GM19468 (cell line): ENCODE measurements around the gene SLC16A4.

ENCODE experiments used
- ATAC-seq: cut with Tn5 transposase; IDR thresholded peaks from one replicate; pipeline ENCODE4 v1.9.1; 2021; ENCODE audit warnings: mild to moderate bottlenecking, moderate library complexity, moderate number of reproducible peaks; ENCODE audit not compliant: unreplicated experiment; ENCODE audit errors: extremely low read depth

SLC16A4 gene

DNA sequence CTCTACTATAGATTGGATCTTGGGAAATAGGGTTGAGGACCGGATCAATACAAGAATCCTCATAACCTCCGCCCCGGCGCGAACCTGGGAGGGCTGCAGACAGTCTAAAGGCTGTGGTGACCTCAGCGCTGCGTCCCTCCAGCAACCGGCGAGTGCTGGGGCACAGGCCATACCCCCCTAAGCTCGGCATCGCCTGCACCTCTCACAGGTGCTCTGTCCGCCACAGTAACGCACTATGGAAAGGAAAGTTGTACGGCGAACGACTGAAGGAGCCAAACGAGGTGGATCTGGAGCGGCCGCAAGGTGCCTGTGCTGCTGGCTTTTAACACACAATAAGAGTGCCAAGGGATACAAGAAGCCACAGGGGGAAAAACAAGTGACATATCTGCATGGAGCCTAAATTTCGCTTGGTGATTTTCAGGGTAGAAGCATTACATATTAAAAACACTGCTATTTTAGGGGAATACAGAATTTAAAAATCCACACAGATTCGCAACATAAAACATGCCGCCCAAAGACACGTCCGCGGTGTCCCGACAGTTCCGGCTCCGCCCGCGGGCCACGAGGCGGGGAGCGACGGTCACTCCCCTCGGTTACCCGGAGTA is 53.0 kb downstream of the SLC16A4 start:
- no peak for ATAC-seq

DNA sequence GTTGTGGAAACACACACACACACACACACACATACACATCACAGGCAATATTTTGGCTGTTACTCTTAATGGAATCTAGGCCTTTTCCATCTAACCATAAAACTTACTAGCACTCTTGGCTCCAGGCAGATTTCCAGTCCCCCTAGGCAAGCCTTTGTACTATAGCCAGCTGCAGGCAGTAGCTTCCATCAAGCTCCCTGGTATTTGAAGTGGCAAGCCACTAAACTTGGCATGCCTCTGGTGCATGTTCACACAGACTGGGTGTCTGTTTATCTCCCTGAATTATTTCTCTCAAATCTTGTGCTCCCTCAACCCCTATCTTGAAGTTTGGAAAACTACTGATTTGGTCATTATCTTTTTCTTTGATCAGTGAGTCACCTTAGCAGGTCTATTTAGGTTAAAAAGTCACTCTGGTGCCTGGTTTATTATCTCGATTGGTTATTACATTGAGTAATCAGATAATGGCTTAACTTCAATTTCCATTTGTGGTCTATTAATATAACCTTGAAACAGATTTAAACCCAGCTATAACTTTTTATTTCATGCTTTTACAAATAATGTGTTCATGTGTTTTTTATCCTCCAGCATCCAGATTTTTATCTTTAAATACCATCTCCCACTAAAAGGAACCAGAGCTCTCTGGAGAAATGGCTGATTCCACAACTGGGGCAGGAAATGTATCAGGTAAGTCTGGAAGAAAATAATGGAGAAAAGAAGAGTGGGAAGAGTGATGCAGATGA is 54.4 kb downstream of the SLC16A4 start:
- ATAC-seq, result no peak

DNA sequence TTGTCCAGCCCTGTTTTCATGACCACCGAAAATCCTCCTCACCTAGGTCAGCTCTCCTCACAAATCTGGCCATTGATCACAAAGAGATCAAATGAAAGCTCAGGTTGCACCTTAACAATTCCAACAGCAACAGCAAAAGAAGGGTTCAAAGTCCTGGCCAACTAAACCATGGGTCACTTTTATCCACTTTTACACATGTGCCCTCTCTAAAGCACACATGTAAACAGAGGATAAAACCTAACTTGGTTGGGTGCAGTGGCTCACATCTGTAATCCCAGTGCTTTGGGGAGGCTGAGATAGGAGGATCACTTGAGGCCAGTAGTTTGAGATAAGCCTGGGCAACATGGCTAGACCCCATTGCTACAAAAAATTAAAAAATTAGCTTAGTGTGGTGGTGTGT is 55.6 kb downstream of the SLC16A4 start:
- no peak for ATAC-seq

DNA sequence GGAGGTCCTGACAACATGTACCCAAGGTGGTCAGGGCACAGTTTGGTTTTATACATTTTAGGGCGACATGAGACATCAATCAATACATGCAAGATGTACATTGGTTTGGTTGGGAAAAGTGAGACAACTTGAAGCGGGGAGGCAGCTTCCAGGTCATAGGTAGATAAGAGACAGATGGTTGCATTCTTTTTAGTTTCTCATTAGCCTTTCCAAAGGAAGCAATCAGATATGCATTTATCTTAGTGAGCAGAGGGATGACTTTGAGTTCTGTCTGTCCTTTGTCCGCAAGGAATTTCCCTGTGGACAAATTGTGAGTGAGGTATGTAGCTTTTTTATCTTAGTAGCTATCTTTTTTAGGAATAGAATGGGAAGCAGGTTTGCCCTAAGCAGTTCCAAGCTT is 62.1 kb downstream of the SLC16A4 start:
- no peak for ATAC-seq

DNA sequence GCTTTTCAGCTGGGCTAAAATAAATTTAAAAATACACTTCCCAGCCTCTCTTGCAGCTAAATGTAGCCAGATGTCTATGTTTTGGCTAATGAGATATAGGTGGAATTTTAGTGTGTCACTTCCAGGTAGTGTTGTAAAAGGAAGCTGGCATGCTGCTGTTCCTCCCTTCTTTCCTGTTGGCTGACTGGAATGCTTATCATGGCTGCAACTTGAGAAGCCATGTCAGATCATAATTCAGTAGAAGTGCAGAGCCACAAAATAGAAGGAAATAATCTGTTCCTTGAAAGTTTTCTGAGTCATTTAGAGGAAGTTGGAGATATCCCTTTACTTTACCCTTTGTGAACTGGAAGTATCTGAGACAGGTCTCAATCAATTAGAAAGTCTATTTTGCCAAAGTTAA is 62.6 kb downstream of the SLC16A4 start:
- ATAC-seq, result no peak

DNA sequence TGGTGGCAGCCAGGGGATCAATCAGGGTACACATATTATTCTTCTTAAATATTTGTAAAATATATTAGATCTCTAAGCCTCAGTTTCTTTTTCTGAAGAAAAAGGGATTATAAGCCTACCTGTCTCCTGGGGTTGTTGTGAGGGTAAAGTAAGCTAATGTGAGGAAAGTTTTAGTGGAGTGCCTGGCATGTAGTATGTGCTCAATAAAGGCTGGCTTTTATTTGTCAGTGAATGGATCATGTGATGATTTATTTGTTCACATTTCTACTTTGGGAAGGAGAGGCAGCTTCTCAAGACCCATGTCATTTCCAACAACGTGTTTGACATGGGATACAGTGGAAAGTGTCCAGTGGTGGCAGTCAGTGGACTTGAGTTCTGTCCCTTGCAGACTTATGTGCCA is 64.0 kb downstream of the SLC16A4 start:
- ATAC-seq, result no peak

DNA sequence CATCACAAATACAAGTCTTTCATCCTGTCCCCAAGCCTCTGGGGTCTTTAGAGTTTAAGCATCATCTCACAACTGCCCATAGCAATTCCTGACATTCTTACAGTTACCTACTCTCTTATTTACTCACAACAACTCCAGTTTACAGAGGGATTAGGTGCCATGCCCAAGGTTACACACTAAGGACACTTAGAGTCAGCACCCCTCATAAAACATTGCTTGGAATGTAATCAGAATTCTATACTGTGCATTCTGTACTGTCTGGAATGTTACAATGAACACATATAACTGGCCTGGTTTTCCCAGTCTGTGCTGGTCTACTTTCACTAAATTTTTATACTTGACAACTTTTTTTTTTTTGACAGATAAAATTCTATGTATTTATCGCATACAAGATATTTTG is 66.2 kb downstream of the SLC16A4 start:
- no peak for ATAC-seq

DNA sequence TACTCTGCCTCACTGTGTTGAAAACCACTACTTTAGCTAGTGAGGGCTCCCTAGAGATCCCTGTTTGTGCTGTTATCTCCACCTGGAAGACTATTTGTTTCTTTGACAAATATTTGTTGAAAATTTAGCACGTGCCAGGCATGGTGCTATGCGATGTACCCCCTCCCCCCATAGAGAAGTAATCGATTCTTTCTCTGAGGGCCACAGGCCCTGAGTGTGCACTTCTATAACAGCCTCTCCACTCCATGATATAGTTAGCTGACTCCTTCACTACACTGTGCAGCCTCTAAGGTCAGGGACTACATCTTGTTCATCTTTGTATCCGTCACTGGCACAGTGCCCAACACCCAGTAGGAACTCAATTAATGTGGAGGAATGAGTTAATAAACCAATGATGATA is 69.0 kb downstream of the SLC16A4 start:
- no peak for ATAC-seq

DNA sequence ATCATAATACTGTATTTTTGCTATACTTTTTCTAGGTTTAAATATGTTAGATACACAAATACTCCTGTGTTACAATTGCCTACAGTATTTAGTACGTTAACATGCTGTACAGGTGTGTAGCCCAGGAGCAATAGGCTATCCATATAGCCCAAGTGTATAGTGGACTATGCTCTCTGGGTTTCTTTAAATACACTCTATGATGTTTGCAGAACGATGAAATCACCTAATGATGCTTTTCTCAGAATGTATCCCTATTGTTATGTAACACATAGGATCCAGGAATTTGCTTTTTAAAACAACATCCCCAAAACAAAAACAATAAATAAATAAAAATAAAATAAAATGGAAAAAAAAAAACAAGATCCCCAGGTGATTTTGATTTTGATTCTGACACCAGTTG is 69.8 kb downstream of the SLC16A4 start:
- ATAC-seq, result no peak

DNA sequence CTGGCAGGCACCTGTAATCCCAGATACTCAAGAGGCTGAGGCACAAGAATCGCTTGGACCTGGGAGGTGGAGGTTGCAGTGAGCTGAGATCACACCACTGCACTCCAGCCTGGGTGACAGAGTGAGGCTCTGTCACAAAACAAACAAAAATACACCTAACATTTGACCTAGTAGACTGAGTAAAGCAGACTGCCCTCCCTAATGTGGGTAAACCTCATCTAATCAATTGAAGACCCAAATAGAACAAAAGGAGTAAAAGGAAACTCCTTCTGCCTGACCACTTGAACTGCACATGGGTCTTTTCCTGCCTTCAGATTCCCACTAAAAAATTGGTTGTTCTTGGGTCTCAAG is 70.7 kb downstream of the SLC16A4 start:
- no peak for ATAC-seq

DNA sequence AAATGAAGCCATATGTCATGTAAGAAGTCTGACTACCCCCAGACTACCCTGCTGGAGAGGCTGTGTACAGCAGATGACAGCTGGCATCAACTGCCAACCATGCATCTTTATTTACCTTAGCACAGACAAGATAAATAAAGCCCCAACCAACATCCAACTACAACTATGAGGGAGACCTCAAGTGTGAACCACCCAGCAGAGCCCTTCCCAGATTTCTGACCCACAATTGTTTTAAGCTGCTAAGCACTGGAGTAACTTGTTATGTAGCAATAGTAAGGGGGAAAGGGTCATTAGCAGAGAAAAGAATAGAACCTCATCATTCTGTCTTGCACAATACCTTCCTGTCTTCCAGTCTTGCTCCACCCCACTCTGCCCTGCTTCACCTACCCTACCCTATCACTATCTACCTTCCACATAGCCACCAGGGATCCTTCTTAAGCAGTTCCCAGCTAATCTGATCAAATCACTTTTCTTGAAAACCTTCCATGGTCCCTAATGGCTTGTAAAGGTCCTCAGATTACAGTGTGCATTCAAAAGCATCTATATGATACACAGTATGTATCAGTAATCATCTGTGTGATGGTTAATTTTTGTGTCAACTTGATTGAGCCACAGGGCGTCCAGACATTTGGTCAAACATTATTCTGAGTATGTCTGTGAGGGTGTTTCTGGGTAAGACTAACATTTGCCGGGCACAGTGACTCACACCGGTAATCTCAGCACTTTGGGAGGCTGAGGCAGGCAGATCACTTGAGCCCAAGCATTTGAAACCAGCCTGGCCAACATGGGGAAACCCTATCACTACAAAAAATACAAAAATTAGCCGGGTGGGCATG is 71.3 kb downstream of the SLC16A4 start:
- ATAC-seq, result no peak

DNA sequence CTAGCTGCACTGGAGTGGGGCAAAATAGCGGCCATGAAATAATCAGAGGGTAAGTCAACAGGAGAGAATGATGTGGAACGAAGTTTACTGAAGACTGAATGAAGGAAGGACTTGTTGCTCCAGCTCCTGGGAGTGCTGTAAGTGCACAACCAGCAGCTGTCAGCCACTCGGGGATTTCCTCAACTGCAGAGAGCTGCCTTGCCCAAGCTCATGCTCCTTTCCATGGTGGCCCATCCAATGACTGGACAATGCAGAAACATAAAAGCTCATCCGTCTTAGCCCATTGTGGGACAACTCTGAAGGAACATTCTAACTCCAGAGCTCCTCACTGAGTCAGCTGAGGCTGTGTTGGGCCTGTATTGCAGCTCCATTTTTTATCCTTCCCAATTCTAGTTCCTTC is 72.8 kb downstream of the SLC16A4 start:
- ATAC-seq, result no peak

DNA sequence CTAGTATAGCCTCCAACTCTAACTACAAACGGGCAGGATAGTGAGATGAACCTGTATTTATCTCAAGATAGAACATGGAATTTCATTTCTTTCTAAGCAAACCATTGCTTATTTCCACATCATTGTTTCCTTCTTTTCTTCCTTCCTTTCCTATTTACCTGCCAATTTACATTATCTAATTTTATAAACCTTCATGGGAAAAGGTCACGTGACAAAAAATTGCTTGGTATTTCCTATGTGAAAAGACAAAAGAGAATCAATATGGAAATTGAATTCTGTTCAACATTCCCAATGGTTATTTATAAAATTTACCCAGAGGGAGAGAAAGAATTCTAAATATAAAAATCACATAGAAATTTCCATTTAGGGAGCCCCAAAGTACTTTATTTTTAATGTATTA is 74.1 kb downstream of the SLC16A4 start:
- no peak for ATAC-seq
